Prostate gland (tissue), 2 donors: ENCODE data around the gene KDELR1.

Experiments used
- POLR2A ChIP-seq: fragments of 450-650 bp; IDR thresholded peaks from one replicate; pipeline ENCODE4 v1.6.1; 2016; ENCODE audit warnings: antibody characterized with exemption, mild to moderate bottlenecking
- TF ChIP-seq, protein P1 (sequence below), 4 experiments: fragments of 200-600 bp in 2 of 4; fragments of 450-650 bp in 2 of 4; sonication (generic) in 2 of 4; IDR thresholded peaks; 1 replicate in 3 of 4; 2 replicates in 1 of 4; pipeline ENCODE4 v1.5.1; 2016 to 2019; ENCODE audit warnings: antibody characterized with exemption in 4 of 4, mild to moderate bottlenecking in 2 of 4, moderate library complexity in 2 of 4

GRCh38 chr19:48332662-48333466 lies 58.5 kb downstream of the KDELR1 start:
- TF ChIP-seq, protein P1, sequence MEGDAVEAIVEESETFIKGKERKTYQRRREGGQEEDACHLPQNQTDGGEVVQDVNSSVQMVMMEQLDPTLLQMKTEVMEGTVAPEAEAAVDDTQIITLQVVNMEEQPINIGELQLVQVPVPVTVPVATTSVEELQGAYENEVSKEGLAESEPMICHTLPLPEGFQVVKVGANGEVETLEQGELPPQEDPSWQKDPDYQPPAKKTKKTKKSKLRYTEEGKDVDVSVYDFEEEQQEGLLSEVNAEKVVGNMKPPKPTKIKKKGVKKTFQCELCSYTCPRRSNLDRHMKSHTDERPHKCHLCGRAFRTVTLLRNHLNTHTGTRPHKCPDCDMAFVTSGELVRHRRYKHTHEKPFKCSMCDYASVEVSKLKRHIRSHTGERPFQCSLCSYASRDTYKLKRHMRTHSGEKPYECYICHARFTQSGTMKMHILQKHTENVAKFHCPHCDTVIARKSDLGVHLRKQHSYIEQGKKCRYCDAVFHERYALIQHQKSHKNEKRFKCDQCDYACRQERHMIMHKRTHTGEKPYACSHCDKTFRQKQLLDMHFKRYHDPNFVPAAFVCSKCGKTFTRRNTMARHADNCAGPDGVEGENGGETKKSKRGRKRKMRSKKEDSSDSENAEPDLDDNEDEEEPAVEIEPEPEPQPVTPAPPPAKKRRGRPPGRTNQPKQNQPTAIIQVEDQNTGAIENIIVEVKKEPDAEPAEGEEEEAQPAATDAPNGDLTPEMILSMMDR (IDR thresholded peaks at IDR 0.05): no peak
- peak; percentile 26 for TF ChIP-seq POLR2A
